Mucosa of stomach (tissue), 1 donor: ENCODE results near the gene TMEM235.

ENCODE experiments used
- H3K27me3 ChIP-seq: one replicate; pipeline ENCODE4 v1.7.0; 2013; ENCODE audit warnings: mild to moderate bottlenecking, low read length; ENCODE audit not compliant: control insufficient read depth, insufficient read depth
- H3K36me3 ChIP-seq: one replicate; pipeline ENCODE4 v1.7.0; 2013; ENCODE audit warnings: low read length; ENCODE audit not compliant: control insufficient read depth, insufficient read depth
- H3K4me1 ChIP-seq: one replicate; pipeline ENCODE4 v1.7.0; 2013; ENCODE audit warnings: mild to moderate bottlenecking, low read length; ENCODE audit not compliant: control insufficient read depth, insufficient read depth
- H3K4me3 ChIP-seq: one replicate; pipeline ENCODE4 v1.7.0; 2013; ENCODE audit warnings: low read length
- H3K9ac ChIP-seq: one replicate; pipeline ENCODE4 v1.7.0; 2013; ENCODE audit warnings: mild to moderate bottlenecking, low read length, moderate library complexity
- H3K9me3 ChIP-seq: one replicate; pipeline ENCODE4 v1.7.0; 2013; ENCODE audit warnings: mild to moderate bottlenecking, low read length, moderate library complexity; ENCODE audit not compliant: control insufficient read depth
- donor health status: Pancreatic carcinoma.

TMEM235 gene

DNA sequence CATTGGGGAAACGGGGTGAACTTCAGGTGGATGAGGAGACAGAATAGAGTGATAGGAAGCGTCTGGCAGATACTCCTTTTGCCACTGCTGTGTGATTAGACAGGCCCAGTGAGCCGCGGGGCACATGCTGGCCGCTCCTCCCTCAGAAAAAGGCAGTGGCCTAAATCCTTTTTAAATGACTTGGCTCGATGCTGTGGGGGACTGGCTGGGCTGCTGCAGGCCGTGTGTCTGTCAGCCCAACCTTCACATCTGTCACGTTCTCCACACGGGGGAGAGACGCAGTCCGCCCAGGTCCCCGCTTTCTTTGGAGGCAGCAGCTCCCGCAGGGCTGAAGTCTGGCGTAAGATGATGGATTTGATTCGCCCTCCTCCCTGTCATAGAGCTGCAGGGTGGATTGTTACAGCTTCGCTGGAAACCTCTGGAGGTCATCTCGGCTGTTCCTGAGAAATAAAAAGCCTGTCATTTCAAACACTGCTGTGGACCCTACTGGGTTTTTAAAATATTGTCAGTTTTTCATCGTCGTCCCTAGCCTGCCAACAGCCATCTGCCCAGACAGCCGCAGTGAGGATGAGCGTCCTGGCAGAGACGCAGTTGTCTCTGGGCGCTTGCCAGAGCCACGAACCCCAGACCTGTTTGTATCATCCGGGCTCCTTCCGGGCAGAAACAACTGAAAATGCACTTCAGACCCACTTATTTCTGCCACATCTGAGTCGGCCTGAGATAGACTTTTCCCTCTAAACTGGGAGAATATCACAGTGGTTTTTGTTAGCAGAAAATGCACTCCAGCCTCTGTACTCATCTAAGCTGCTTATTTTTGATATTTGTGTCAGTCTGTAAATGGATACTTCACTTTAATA is 7.0 kb upstream of the TMEM235 start:
- Histone ChIP-seq H3K9me3 (no peaks in the 10 kb centered on the region), H3K4me3 (no peak overlapping the region), H3K27me3 (peaks cover 5% of the 10 kb centered on the region), H3K9ac (no peak overlapping the region), H3K36me3 (no peaks in the 10 kb centered on the region), H3K4me1 (no peaks in the 10 kb centered on the region)

- Histone ChIP-seq H3K36me3 (no peaks in the 10 kb centered on the region), H3K4me3 (no peak overlapping the region), H3K27me3 (peaks cover 10% of the 10 kb centered on the region), H3K9me3 (no peaks in the 10 kb centered on the region), H3K4me1 (no peaks in the 10 kb centered on the region), H3K9ac (no peak overlapping the region)
These were observed 6.2 kb upstream of the TMEM235 start for GRCh38 chr17:78225088-78225865.

- Histone ChIP-seq H3K9me3 (no peaks in the 10 kb centered on the region), H3K27me3 (peaks cover 19% of the 10 kb centered on the region), H3K9ac (no peak overlapping the region), H3K4me3 (no peak overlapping the region), H3K4me1 (no peaks in the 10 kb centered on the region), H3K36me3 (no peaks in the 10 kb centered on the region)
These were observed 5.2 kb upstream of the TMEM235 start for GRCh38 chr17:78226055-78226758.

DNA sequence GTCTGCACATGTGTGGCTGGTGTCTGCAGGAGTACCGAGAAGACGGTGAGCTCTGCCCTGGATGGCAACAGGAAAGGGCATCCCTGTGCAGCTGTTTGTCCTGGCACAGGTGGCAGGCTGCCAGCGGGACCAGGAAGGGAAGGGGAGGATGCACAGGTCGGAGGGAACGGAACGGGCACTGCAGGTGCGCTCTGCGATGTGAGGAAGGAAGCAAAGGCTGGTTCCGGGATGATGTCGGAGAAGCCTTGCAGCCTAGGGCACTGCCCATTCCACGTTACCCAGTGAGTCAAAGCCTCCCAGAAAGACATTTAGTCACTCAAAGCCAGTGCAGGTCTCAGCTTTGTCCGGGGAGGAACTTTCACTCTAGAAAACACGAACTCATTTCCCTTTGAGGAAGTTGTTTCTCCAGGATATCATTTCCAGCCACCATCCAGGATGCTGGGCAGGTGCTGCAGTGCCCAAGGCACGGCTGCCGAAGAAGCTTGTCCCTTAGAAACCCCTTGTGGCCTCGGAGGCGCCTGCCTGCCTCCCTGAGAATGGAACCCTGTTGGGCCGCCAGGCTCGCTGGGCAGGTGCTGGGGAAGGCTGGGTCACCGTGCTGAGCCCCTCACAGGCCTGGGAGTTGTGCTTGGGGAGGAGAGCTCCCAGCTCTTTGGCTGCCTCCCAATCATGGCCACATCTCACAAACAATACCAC is 4.5 kb upstream of the TMEM235 start:
- H3K9me3 ChIP-seq, result no peaks in the 10 kb centered on the region
- no peaks in the 10 kb centered on the region for H3K36me3 ChIP-seq
- peaks cover 24% of the 10 kb centered on the region for H3K27me3 ChIP-seq
- no peak overlapping the region for H3K9ac ChIP-seq
- H3K4me3 ChIP-seq, result no peak overlapping the region
- H3K4me1 ChIP-seq, result no peaks in the 10 kb centered on the region

- Histone ChIP-seq H3K4me3 (no peak overlapping the region), H3K27me3 (peaks cover 30% of the 10 kb centered on the region), H3K4me1 (no peaks in the 10 kb centered on the region), H3K36me3 (no peaks in the 10 kb centered on the region), H3K9ac (no peak overlapping the region), H3K9me3 (no peaks in the 10 kb centered on the region)
These were observed 3.9 kb upstream of the TMEM235 start for GRCh38 chr17:78227455-78227916.

- H3K9ac ChIP-seq, result no peak overlapping the region
- no peaks in the 10 kb centered on the region for H3K36me3 ChIP-seq
- H3K9me3 ChIP-seq, result no peaks in the 10 kb centered on the region
- H3K4me1 ChIP-seq, result no peaks in the 10 kb centered on the region
- peaks cover 36% of the 10 kb centered on the region for H3K27me3 ChIP-seq
- H3K4me3 ChIP-seq, result no peak overlapping the region
These were observed 3.3 kb upstream of the TMEM235 start for GRCh38 chr17:78228176-78228575.

DNA sequence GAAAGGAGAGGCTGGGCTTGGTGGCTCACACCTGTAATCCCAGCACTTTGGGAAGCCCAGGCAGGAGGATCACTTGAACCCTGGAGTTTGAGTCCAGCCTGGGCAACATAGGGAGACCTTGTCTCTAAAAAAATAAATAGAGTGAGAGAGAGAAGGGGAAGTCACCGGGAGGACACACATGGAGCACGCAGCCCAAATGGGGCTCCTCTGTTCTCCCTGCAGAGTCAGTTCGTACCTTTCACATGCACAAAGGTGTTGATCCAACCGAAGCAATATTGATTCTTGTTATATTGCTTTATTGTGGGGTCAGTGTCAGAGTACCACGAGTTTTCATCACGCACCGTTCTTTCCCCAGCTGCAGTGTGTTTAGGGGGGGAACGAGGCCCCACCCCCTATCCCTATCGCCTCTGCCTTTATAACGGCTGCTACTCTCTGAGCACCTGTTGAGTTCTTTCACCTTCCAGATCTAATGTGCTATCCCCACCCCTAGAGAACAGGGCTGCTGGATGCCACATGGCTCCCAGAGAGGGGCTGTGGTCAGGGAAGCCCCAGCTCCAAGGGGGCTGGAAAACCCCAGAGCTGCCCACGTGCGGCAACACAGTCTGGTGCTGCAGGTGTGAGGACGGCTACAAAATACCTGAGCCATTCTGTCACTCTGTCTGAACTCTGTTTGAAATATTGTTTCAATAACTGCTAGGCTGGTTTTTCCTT is 1.0 kb upstream of the TMEM235 start:
- H3K4me3 ChIP-seq, result no peak overlapping the region
- no peaks in the 10 kb centered on the region for H3K9me3 ChIP-seq
- H3K27me3 ChIP-seq, result peaks cover 38% of the 10 kb centered on the region
- H3K4me1 ChIP-seq, result no peaks in the 10 kb centered on the region
- H3K36me3 ChIP-seq, result no peaks in the 10 kb centered on the region
- no peak overlapping the region for H3K9ac ChIP-seq

- Histone ChIP-seq H3K4me1 (no peaks in the 10 kb centered on the region), H3K27me3 (peaks cover 38% of the 10 kb centered on the region), H3K36me3 (no peaks in the 10 kb centered on the region), H3K9me3 (no peaks in the 10 kb centered on the region), H3K4me3 (no peak overlapping the region), H3K9ac (no peak overlapping the region)
These were observed 794 bp downstream of the TMEM235 start for GRCh38 chr17:78231991-78232858.

DNA sequence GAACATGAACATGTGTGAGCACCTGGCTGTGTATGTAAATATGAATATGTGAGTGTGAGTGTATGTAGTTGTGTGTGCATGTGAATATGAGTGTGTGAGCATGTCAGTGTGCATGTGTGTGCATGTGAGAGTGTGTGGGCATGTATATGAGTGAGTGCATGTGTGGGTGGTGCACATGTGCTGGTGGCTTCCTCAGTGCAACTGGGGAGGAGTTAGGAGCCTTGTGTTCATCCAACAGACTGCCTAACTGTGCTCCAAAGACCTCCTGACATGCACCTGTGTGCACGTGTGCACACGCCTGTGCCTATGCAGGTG is 1.4 kb downstream of the TMEM235 start:
- H3K4me1 ChIP-seq, result no peaks in the 10 kb centered on the region
- H3K4me3 ChIP-seq, result no peak overlapping the region
- no peak overlapping the region for H3K9ac ChIP-seq
- H3K27me3 ChIP-seq, result peaks cover 33% of the 10 kb centered on the region
- H3K36me3 ChIP-seq, result no peaks in the 10 kb centered on the region
- H3K9me3 ChIP-seq, result no peaks in the 10 kb centered on the region

DNA sequence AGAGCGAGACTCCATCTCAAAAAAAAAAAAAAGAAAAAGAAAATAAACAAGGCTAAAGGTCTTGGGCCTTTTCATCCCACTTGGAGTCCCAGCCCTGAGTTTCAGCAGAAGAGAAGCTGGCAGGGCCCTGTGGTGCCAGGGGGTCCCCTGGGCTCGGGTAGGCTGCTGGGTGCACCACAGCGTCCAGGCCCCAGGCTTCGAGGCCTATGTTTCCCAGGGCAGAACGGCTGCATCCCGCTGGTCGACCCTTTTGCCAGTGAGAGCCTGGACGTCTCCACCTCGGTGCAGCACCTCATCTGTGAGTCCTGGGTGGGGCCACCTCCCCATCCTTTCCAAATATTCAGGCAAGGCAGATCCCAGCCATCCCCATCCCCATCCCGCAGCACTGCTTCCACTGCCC is 2.2 kb downstream of the TMEM235 start:
- H3K9ac ChIP-seq, result no peak overlapping the region
- no peaks in the 10 kb centered on the region for H3K9me3 ChIP-seq
- H3K4me1 ChIP-seq, result no peaks in the 10 kb centered on the region
- no peak overlapping the region for H3K4me3 ChIP-seq
- H3K36me3 ChIP-seq, result no peaks in the 10 kb centered on the region
- peaks cover 33% of the 10 kb centered on the region for H3K27me3 ChIP-seq
